Calu3 (cell line): ENCODE measurements around the gene APBB1IP. TPM values are rescaled to one million over a fixed set of nuclear protein-coding genes. Genes with fewer than 3 reads are reported as not detected.

Experiments used
- BruUV-seq: library from RNA; stranded (reverse); fragments of 400-500 nt; replicated peaks from 2 replicates; lab custom pipeline; 2021; lab: Mats Ljungman, UMichigan
- CTCF ChIA-PET: fragments of 300-600 bp; sonication (Branson Sonifier 250); formaldehyde crosslinking; loops from one replicate; lab custom pipeline; 2022; ENCODE audit warnings: antibody characterized with exemption; lab: Charles Lee
- DNase-seq: peaks from one replicate; pipeline ENCODE4 v3.0.0; 2022
- H3K27ac Mint-ChIP-seq: one replicate; pipeline ENCODE4 v1.8.0; 2022; ENCODE audit warnings: mixed read lengths; ENCODE audit not compliant: unreplicated experiment
- H3K27me3 Mint-ChIP-seq: one replicate; pipeline ENCODE4 v1.8.0; 2022; ENCODE audit warnings: mixed read lengths; ENCODE audit not compliant: unreplicated experiment
- H3K36me3 Mint-ChIP-seq: one replicate; pipeline ENCODE4 v1.8.0; 2022; ENCODE audit warnings: mild to moderate bottlenecking, moderate library complexity, mixed read lengths; ENCODE audit not compliant: insufficient read depth, unreplicated experiment
- H3K4me1 Mint-ChIP-seq: one replicate; pipeline ENCODE4 v1.8.0; 2022; ENCODE audit warnings: mild to moderate bottlenecking, low read depth, mixed read lengths; ENCODE audit not compliant: unreplicated experiment
- H3K4me3 Mint-ChIP-seq: one replicate; pipeline ENCODE4 v1.8.0; 2022; ENCODE audit warnings: mild to moderate bottlenecking, low read depth, moderate library complexity, mixed read lengths; ENCODE audit not compliant: unreplicated experiment
- H3K9me3 Mint-ChIP-seq: one replicate; pipeline ENCODE4 v1.8.0; 2022; ENCODE audit warnings: low read depth, mixed read lengths; ENCODE audit not compliant: unreplicated experiment
- intact Hi-C: fragments of 100-400 bp; cut with micrococcal nuclease; formaldehyde crosslinking; loops from one replicate; pipeline ENCODE4 v1.10.0; 2022; ENCODE audit not compliant: unreplicated experiment
- total RNA-seq: library from RNA; stranded (reverse); gene quantifications from 2 replicates; pipeline ENCODE4 v1.2.3, GENCODE V29; 2022
- TF ChIP-seq, protein P1 (sequence below): fragments of 200-600 bp; IDR thresholded peaks from one replicate; pipeline ENCODE4 v1.8.0; 2022; ENCODE audit warnings: antibody characterized with exemption; ENCODE audit not compliant: unreplicated experiment

The APBB1IP gene
- total RNA-seq, 1 experiment from 2014 or later: 1.5 TPM

DNA sequence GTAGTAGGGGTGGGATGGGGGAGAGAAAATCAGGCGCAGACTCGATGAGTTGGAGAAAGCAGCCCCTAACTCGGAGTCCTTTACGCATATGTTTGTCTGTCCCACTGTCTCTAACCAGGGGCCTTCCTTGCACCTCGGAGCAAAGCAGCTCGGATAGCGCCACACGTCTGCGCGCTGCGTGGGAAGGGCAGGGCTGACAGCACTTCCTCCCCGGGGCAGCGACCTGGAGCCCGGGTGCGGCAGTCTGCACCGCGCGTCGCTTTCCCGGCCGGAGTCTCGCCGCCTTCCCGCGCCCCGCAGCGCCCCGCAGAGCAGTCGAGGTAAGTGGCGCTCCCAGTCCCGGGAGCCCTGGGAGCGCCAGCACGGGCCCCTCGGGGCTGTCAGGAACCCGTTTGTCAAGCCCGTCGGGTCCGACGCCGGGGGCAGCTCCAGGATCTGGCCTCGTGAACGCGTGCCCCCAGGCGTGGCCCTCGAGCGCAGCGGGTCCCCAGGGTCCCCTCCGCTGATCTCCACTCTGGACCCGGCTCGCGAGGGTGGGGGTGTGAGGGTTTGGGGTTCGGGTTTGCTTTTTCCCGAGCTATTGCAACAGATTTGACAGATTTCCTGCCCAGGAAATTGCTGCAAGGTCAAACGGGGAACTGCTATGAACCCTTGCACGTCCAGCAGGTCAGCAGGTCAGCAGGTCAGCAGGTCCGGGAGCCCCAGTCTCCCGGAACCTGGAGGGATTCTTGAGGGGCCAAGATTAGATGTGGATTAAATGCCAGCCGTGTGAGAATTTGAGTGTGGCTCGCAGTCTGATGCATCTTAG lies 597 bp downstream of the APBB1IP start:
- BruUV-seq: no TSS peak
- TF ChIP-seq, protein P1, sequence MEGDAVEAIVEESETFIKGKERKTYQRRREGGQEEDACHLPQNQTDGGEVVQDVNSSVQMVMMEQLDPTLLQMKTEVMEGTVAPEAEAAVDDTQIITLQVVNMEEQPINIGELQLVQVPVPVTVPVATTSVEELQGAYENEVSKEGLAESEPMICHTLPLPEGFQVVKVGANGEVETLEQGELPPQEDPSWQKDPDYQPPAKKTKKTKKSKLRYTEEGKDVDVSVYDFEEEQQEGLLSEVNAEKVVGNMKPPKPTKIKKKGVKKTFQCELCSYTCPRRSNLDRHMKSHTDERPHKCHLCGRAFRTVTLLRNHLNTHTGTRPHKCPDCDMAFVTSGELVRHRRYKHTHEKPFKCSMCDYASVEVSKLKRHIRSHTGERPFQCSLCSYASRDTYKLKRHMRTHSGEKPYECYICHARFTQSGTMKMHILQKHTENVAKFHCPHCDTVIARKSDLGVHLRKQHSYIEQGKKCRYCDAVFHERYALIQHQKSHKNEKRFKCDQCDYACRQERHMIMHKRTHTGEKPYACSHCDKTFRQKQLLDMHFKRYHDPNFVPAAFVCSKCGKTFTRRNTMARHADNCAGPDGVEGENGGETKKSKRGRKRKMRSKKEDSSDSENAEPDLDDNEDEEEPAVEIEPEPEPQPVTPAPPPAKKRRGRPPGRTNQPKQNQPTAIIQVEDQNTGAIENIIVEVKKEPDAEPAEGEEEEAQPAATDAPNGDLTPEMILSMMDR: no peak
- Mint-ChIP-seq H3K36me3 (peaks cover 9% of the 10 kb centered on the region), H3K4me1 (peaks cover 29% of the 10 kb centered on the region), H3K4me3 (peak overlapping the region; percentile 71), H3K27me3 (no peaks in the 10 kb centered on the region), H3K27ac (no peak overlapping the region), H3K9me3 (no peaks in the 10 kb centered on the region)
- CTCF ChIA-PET: no interaction called here
- peak; percentile 42 for DNase-seq
- intact Hi-C loops: no loop called here

DNA sequence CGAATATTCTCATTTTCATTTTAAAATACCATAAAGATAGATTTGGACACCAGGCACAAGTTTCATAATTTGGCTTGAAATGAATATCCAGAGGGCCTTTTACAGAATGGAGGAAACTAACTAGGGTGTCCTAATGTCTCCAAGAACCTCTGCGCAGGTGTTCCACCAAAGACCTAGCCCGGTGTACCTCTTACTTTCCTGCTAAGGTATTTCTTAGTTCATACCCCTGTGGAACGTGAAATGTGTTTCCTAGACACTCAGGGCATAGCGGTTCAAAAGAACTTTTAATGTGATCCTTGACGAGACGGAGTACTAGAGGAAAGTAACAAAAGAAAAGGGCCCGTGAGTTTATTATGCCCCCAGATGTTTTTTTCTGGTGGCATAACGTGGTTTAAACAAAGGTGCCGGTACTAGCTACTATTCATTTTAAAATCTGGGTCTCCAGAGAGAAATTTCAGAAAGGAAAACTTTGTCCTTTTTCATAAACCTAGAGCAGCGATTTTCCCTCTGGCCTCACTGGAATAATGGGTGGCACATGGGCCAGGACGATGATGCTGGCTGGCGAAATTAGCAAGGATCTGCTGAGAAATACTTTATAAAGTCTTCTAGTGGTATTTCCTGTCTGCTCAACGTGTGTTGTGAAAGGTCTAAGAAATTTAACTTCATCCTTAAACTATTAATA lies 1.4 kb downstream of the APBB1IP start:
- DNase-seq: no peak
- TF ChIP-seq, protein P1: no peak
- peaks cover 9% of the 10 kb centered on the region for H3K36me3 Mint-ChIP-seq
- H3K4me3 Mint-ChIP-seq: peak overlapping the region; percentile 71
- H3K27ac Mint-ChIP-seq: no peak overlapping the region
- no peaks in the 10 kb centered on the region for H3K9me3 Mint-ChIP-seq
- no peaks in the 10 kb centered on the region for H3K27me3 Mint-ChIP-seq
- intact Hi-C loops: no loop called here
- no TSS peak for BruUV-seq
- H3K4me1 Mint-ChIP-seq: peaks cover 29% of the 10 kb centered on the region
- CTCF ChIA-PET: no interaction called here

DNA sequence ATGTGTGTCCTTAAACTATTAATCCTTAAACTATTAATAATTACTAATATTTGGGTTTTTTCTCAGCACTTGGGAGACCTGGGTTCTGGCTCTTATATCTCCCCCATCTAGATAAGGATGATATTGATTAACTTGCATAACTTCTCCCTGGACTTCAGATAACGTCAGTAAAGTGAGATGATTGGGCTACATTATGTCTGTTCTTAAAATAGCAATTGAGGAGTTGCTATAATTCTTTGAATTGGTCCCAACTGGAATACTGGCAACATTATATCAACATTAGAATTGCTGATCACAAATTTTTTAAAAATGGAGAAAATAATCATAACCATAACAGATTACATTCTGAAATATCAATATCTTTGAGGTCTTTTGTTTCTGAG lies 1.9 kb downstream of the APBB1IP start:
- Mint-ChIP-seq H3K27me3 (no peaks in the 10 kb centered on the region), H3K4me3 (no peak overlapping the region), H3K27ac (no peak overlapping the region), H3K4me1 (peaks cover 29% of the 10 kb centered on the region), H3K36me3 (peaks cover 9% of the 10 kb centered on the region), H3K9me3 (no peaks in the 10 kb centered on the region)
- no TSS peak for BruUV-seq
- no peak for DNase-seq
- intact Hi-C loops: no loop called here
- TF ChIP-seq, protein P1: no peak
- CTCF ChIA-PET: no interaction called here

DNA sequence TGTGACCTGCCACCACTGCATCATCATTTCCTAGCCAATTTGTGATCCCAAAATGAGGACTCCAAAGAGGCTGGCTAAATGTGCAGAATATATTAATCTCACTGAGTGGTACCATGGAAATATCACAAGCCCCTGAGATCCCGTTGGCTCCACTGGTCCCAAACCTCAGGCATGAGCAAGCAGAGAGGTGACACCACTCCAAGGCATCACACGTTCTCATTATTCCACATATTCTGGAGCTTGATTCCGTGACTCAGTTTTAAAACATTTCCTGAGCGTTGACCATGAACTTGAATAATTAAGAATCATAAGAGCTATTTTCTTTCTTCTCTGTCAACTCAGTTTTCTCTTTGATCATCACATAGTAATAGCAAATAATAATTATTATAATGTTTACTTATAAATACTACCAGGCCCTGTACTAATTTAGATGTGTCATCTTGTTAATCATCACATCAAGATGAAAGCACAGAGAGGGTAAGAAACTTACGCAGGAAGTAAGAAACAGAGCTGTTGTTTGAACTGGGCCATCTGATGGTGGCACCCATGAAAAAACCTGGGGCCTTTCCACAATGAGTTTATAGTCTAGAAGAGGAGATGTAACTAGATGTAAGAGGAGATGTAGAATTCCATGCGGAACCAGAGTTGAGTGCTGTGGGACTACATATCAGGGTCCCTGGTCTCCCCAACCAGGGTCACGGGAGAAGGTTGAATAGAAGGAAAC lies 3.5 kb downstream of the APBB1IP start:
- no TSS peak for BruUV-seq
- Mint-ChIP-seq H3K4me1 (peaks cover 22% of the 10 kb centered on the region), H3K27ac (no peak overlapping the region), H3K36me3 (peaks cover 9% of the 10 kb centered on the region), H3K9me3 (no peaks in the 10 kb centered on the region), H3K27me3 (no peaks in the 10 kb centered on the region), H3K4me3 (no peak overlapping the region)
- CTCF ChIA-PET: interaction anchor here (0.6 to 1.0 kb wide), 2 partner anchors 26 to 1673 kb away, joined by 3 to 4 read pairs; no protein-coding TSS in a partner anchor
- no peak for DNase-seq
- intact Hi-C loops: no loop called here
- TF ChIP-seq, protein P1: no peak
